Measurements from ENCODE around the gene DNAJC4.

Gene DNAJC4

GRCh38 chr11:64230171-64230984 lies at the start of gene DNAJC4:
TSS of gene DNAJC4 (plus strand) at chr11:64230548. CDS start at chr11:64230855, 307 bp downstream.
- no peak for TF ChIP-seq CTCF (IDR thresholded peaks at IDR 0.05)
- Histone ChIP-seq H3K4me2 (ENCODE audit: low read length) (peak within 1 kb of the TSS; percentile 89), H3K36me3 (ENCODE audit: control insufficient read depth, insufficient read depth, low read length) (no peaks in the 10 kb centered on the region), H3K4me3 (ENCODE audit: low read depth, low read length) (peak within 1 kb of the TSS; percentile 77), H2AFZ (peak within 1 kb of the TSS; percentile 76), H3K79me2 (no peaks in the 10 kb centered on the region), H3K27me3 (ENCODE audit: control insufficient read depth, insufficient read depth, low read length) (no peaks in the 10 kb centered on the region), H3K9me3 (ENCODE audit: control insufficient read depth, low read length) (no peaks in the 10 kb centered on the region), H3K27ac (peak within 1 kb of the TSS; percentile 81), H3K4me1 (peaks cover 7% of the 10 kb centered on the region), H3K9ac (peak within 1 kb of the TSS; percentile 46)

DNA sequence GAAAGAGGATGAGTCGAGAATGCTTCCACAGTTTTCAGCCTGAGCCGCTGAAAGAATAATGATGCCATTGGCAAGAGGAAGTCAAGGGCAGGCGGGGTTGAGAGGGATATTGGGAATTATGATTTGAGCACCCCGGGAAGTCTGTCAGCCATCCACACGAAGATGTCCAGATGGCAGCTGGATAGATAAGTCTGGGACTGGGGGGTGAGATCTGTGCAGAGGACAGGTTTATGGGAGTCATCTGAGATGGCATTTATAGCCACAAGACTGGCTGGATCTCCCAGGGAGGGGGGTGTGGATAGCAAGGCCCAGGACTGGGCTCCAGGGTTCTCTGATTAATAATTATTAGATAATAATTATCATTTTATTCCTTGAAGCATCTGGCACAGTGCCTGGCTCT lies 49.5 kb upstream of the DNAJC4 start:
- no peak overlapping the region for H3K9ac ChIP-seq
- no peaks in the 10 kb centered on the region for H3K36me3 ChIP-seq (ENCODE audit: control insufficient read depth, insufficient read depth, low read length)
- no peaks in the 10 kb centered on the region for H3K9me3 ChIP-seq (ENCODE audit: control insufficient read depth, low read length)
- no peak overlapping the region for H3K4me2 ChIP-seq (ENCODE audit: low read length)
- peaks cover 4% of the 10 kb centered on the region for H3K4me1 ChIP-seq
- H3K27ac ChIP-seq: no peak overlapping the region
- no peak overlapping the region for H3K4me3 ChIP-seq (ENCODE audit: low read depth, low read length)
- H3K79me2 ChIP-seq: no peaks in the 10 kb centered on the region
- no peak overlapping the region for H2AFZ ChIP-seq
- no peaks in the 10 kb centered on the region for H3K27me3 ChIP-seq (ENCODE audit: control insufficient read depth, insufficient read depth, low read length)
- no peak for TF ChIP-seq CTCF (IDR thresholded peaks at IDR 0.05)

- Histone ChIP-seq H3K9ac (no peak overlapping the region), H3K4me1 (peaks cover 4% of the 10 kb centered on the region), H3K27ac (peak overlapping the region; percentile 33), H3K4me3 (ENCODE audit: low read depth, low read length) (peak overlapping the region; percentile 17), H3K79me2 (peaks cover 1% of the 10 kb centered on the region), H3K9me3 (ENCODE audit: control insufficient read depth, low read length) (no peaks in the 10 kb centered on the region), H2AFZ (peak overlapping the region; percentile 34), H3K27me3 (ENCODE audit: control insufficient read depth, insufficient read depth, low read length) (no peaks in the 10 kb centered on the region), H3K36me3 (ENCODE audit: control insufficient read depth, insufficient read depth, low read length) (no peaks in the 10 kb centered on the region), H3K4me2 (ENCODE audit: low read length) (peak overlapping the region; percentile 50)
- no peak for TF ChIP-seq CTCF (IDR thresholded peaks at IDR 0.05)
These were observed 48.6 kb upstream of the DNAJC4 start for GRCh38 chr11:64181506-64182411.

- Histone ChIP-seq H3K4me2 (ENCODE audit: low read length) (no peak overlapping the region), H3K27me3 (ENCODE audit: control insufficient read depth, insufficient read depth, low read length) (no peaks in the 10 kb centered on the region), H3K9me3 (ENCODE audit: control insufficient read depth, low read length) (no peaks in the 10 kb centered on the region), H3K9ac (no peak overlapping the region), H3K4me3 (ENCODE audit: low read depth, low read length) (no peak overlapping the region), H2AFZ (no peak overlapping the region), H3K4me1 (peaks cover 4% of the 10 kb centered on the region), H3K79me2 (peaks cover 3% of the 10 kb centered on the region), H3K27ac (no peak overlapping the region), H3K36me3 (ENCODE audit: control insufficient read depth, insufficient read depth, low read length) (no peaks in the 10 kb centered on the region)
- no peak for TF ChIP-seq CTCF (IDR thresholded peaks at IDR 0.05)
These were observed 46.5 kb upstream of the DNAJC4 start for GRCh38 chr11:64183890-64184289.
